HK-2 (cell line): Measurements from ENCODE around the gene PROS1.
A peak's percentile ranks its signal among the peaks of the same experiment; 100 is the strongest.
"Not testable (repeated sequence)": the region's sequence is repeated elsewhere in the genome, so short reads cannot be mapped to it uniquely, and the experiment has no call there.

Experiments
- DNase-seq: peaks from one replicate; pipeline ENCODE4 v3.0.0-alpha.2; 2018; ENCODE audit not compliant: unreplicated experiment

Gene PROS1

DNA sequence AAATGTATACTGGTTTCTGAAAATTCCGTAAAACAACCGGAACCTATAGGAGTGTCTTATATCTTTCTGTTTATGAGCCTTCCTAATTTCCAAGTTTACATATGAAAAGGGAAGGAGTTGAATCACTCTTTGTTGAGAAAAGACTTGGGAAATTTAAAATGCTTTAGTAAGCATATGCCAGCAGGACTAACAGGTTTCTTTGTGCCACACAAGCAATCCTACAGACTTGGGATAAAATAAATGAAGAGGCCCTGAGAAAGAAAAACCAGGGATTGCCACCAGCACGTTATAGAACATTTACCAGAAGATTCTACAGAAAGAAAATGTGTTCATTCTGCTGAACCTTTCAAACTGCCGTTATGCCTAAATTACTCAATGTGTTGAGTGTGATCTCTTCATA is 96.3 kb downstream of the PROS1 start:
- DNase-seq = not testable (repeated sequence)

DNA sequence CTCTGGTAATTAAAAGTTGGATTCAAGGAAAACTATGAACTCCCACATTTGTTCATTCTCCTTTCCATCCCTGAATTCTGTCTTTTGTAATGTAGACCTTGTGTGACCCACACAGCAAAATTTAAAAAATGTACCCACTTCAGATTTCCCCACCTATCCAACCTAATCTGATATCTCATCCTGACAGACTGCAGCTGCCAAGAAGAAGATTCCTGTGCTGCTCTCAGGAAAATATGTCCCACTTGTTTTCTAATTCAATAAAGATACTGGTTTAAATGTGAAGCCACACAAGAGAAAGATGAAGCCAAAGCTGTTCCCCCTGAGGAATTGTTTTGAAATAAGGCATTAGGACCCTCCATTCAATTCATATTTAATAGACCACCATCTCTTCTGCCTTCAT is 100.3 kb downstream of the PROS1 start:
- DNase-seq = not testable (repeated sequence)

DNA sequence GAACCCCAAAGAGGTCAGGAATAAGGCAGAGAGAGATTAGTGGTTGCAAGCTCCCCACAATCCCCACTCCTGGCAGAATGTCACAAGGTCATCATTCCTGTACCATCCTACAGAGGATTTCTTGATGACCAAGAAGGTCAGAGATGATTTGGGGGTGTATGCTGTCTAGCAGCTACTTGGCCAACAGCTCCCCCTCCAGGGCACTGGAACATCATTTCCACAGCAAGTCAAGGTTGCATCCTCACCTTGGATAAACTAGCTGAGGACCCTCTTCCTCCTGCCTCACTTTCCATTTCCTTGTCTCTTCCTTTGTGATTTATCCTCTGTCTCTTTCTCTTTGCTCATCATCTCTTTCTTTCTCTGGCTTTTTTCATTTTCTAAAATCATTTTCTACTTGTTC is 106.3 kb downstream of the PROS1 start:
- no peak for DNase-seq

DNA sequence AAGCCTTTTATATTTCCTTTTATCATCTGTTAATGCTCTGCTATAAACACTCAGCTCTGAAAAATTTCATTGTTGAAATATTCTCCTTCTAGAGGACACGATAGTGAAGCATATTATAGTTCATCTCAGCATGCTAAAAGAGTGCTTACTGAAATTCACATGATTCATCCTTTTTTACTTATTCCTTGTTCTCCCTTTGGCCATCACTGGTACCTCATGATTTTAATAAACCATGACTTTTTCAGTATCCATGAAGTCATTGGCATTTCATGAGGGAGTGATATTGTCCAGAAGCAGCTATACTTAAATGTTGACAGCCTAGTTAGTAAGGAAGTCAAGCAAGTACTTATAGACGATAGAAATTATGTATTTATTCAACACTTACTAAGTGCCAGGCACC is 112.7 kb downstream of the PROS1 start:
- DNase-seq = no peak

DNA sequence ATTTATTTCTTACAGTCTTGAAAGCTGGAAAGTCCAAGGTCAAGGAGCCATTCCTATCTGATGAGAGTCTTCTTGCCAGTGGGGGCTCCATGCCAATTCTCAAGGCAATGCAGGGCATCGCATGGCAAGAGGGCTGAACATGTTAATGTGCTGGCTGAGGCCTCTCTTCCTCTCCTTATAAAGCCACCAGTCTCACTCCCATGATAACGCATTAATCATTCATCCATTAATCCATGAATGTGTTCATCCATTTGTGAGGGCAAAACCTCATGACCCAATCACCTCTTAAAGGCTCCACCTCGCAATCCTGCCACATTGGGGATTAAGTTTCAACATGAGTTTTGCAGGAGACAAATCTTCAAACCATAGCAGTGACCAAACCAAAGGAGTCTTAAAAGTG is 118.3 kb downstream of the PROS1 start:
- DNase-seq = no peak

DNA sequence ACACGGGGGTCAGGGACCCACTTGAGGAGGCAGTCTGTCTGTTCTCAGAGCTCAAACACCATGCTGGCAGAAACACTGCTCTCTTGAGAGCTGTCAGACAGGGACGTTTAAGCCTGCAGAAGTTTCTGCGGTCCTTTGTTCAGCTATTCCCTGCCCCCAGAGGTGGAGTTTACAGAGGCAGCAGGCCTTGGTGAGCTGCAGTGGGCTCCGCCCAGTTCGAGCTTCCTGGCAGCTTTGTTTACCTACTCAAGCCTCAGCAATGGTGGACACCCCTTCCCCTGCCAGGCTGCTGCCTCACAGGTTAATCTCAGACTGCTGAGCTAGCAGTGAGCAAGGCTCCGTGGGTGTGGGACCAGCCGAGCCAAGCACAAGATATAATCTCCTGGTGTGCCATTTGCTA is 121.5 kb downstream of the PROS1 start:
- not testable (repeated sequence) for DNase-seq

DNA sequence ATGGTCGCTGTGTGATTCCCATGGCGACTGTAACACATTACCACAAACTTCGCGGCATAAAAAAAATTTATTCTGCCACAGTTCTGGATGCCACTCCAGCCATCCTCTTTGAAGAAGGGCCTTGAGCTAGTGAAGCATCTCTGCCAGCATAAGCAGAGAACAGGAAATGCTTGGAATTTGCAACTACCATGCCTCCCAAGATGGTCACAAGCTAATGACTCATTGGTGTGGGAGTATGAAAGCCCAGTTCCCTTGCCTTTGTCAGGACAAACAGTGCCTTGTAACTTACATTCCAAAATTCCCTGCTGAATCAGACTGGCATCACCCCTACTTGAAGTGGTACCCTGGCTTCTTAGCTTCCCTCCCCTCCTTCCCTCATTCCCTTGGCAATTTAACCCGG is 129.7 kb downstream of the PROS1 start:
- DNase-seq = peak; percentile 71

DNA sequence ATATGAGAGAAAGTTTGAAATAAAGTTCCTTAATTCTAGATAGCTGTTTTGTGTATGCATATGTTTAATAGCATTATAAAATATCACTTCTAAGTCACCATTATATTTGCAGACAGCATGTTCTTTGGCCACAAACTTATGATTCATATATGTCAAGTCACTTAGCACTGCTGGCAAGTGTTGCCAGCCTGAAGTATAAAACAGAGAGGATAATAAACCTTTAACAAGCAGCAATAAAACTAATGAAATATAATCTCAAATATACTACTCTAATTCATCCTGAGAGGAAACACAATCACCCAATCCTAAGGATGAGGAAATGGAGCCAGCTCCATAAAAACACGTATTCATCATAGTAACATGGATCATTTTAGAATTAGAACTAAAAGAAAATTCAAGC is 134.5 kb downstream of the PROS1 start:
- not testable (repeated sequence) for DNase-seq
